ENCODE results near the gene GPR149.

The GPR149 gene

DNA sequence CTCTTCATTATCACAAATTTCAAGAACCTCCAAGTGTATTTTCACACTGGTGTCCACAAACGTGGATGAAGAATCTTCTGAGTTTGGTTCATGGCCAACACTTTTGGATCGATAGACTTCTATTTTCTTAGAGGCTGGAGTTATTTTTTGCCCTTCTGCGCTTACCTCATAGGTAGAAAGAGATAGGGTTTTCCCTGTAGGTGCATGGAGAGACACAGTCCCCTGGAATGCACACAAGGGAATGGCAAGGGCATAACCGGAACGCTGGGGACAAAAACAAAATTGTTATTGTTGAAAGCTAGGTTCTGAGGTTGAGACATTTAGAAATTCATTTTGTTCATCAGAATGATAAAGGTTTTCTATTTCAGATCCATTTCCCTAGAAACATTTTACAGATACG, 92.0 kb downstream of the GPR149 start:
- DNase-seq = no peak

- DNase-seq = peak; percentile 10 to 70 (median 14)
These were observed 95.0 kb downstream of the GPR149 start for GRCh38 chr3:154334973-154335420.

GRCh38 chr3:154327871-154328270, 102.1 kb downstream of the GPR149 start:
- no peak for DNase-seq

DNA sequence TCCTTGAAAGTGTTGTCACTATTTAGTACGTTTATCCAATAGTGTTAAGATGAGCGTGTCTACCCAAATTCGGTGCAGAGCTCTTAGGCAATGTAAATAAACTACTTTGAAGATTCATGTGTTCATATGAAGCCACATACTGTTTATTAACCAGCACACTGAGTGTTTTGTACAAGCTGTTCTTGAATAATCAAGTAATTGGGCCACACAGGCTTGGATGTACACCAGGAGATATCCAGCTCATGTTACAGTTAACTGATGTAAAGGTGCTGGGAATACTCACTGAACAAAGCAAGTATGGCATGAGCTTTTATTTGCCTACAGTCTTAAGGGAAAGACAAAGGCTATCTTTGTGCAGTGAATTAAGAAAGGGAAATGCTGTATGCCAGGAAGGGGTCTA, 105.1 kb downstream of the GPR149 start:
- DNase-seq = peak in 2 of 3 experiments; percentile 24 to 74

DNA sequence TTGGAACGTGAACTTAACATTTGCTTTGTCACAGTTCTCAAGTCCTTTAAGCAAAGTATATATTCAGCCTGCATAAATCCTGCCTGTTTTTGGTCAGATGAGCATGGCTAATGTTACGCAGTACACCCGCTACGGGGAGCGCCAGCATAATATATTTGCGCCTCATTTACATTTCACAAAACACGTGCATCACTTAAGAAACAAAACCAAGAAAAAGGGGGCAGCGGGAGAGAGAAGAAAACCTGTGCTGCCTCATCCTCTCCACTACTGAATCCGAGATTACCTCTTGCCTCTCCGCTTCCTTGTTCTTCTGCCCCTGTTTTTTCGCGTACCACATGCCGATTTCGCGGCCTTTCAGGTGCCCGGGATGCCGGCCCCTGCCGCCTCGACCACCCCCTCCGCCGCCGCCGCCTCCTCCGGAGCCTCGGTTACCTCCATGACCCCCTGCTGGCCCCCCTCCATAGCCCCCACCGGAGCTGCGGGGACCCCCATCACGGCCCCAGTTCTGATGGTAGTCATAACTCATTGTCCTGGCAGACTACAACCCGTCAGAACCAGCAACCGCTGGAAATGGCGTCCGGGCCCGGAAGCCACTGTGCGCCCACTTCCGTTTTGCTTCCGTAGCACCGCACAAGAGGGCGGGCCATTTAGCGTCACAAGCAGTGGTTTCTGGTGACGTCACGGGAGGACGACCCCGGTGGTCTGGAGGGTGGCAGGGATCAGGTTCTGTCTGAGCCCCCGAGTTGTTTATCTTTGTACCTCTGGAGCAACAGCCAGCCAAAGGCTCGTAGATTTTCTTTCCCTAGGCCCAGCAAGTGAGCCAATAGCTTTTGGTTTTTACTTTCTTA, 105.9 kb downstream of the GPR149 start, which contains the start of gene DHX36:
DHX36 (minus strand) TSS at position 597 of the 848 bp plus-strand sequence; CDS start at position 526, 71 bp downstream.
- DNase-seq = peak; percentile 91 to 96 (median 92)

DNA sequence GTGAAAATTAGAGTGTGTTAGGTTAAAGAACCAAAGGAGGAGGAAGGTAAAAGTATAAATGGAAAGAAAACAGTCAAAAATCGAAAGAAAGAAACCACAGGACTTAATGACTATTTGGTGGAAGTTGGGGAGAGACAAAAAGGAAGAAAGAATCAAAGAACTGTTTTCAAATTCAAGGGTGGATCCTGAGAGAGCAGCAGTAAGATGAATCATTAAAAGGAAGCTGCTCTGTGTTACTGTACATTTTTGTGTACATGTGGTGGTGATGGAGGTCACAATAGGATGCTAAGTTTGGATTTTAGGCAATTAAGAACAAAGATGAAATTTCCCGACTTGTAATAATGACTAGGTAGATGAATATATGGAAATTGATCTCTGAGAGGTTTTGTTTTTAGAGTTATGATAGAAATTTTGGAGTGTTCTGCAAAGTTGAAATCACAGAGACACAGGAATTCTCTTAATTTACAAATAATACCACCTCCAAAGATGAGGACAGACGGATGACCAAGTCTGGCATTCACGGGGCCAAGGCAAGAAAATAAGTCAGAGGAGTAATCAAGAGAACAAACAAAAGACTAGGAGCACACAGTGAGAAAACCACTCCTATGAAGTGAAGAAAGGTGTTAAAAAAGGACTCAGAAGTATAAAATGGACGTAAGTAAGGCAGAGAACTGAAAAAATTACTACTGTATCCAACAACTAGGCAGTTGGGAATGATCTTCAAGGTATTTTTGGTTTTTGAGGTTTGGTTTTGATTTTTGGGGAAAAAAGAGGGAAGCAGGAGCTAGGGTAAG, 112.8 kb downstream of the GPR149 start:
- no peak for DNase-seq

DNA sequence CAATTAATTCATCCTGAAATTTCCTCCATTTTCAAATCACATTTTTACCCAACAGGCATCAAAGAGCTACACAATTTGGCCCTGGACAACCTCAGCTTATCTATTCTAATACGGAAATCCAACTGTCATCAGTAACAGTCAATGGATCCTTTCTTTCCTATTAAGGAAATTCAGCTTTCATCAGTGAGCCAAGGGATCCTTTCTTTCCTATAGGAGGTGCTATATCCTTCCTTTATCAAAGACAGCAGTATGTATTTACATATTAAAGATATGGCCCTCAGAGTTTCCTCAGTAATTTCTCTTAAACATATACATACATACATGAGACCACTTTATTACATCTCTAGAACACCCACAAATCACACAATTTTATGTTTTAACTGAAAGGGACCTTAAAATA, 115.8 kb downstream of the GPR149 start:
- DNase-seq = no peak

- no peak for DNase-seq
These were observed 119.2 kb downstream of the GPR149 start for GRCh38 chr3:154310840-154311239.

GRCh38 chr3:154307363-154307762, 122.6 kb downstream of the GPR149 start:
- DNase-seq = no peak

GRCh38 chr3:154304936-154305335, 125.1 kb downstream of the GPR149 start:
- no peak for DNase-seq

GRCh38 chr3:154304116-154304786, 125.7 kb downstream of the GPR149 start:
- DNase-seq = no peak

DNA sequence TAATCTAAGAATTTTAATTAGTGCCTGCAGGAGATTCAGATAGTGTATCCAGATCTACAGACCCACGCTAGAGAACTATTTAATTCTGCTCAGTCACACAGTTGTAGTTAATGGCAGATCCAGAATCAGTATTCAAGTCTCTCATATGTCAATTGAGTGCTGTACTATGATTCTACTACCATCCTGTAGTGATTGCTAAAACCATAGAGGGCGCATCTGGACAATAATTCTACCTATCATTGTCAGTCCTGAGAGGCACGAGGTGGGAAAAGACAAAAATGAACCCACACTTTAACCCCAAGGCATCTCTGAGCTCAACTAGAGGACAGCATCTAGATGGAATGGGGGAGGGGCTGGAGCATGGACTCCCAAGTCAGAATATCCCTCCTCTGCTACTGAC, 128.4 kb downstream of the GPR149 start:
- DNase-seq = no peak

DNA sequence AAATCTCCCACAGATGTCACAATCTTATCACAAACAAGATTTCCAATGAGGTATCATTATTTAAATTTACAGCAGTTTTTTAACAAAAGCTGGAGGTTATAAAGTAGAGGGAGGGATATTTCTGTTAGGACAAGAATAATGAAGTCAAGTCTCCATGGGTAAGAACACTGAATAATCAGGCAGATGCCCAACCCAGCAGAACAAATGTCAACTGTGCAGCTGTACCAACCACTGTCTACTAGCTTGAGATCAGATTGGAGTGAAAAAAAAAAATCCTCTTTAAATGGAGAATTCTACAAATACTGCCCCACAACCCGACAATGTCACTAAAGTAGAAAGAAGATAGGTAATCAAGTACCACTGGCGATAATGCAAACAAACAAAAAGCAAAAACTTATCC, 136.0 kb downstream of the GPR149 start:
- no peak for DNase-seq

DNA sequence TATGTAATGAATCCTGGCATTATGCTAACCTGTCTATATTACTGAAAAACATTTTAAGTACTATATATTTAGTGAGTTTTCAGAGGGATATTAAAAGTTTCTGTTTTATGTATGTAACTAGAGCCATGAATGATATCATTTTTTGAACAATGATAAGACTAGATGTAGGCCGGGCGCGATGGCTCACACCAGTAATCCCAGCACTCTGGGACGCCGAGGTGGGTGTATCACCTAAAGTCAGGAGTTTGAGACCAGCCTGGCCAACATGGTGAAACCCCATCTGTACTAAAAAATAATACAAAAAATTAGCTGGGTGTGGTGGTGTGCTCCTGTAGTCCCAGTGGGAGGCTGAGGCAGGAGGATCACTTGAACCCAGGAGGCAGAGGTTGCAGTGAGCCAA, 139.8 kb downstream of the GPR149 start:
- no peak for DNase-seq

All from NCI-H1417 (cell line).